GM21526 (cell line): ENCODE results near the gene MARCHF4.
"Not testable (repeated sequence)": the region's sequence is repeated elsewhere in the genome, so short reads cannot be mapped to it uniquely, and the experiment has no call there.

ENCODE experiments used
- ATAC-seq: cut with Tn5 transposase; IDR thresholded peaks from one replicate; pipeline ENCODE4 v1.9.1; 2021; ENCODE audit warnings: moderate library complexity; ENCODE audit not compliant: unreplicated experiment, low FRiP score

Gene MARCHF4

GRCh38 chr2:216392018-216392562, 19.8 kb upstream of the MARCHF4 start:
- no peak for ATAC-seq

- ATAC-seq = no peak
Observed at GRCh38 chr2:216391401-216391800, 19.1 kb upstream of the MARCHF4 start.

- no peak for ATAC-seq
Observed at GRCh38 chr2:216389570-216389969, 17.3 kb upstream of the MARCHF4 start.

GRCh38 chr2:216388046-216388884, 16.0 kb upstream of the MARCHF4 start:
- ATAC-seq = no peak

- no peak for ATAC-seq
Observed at GRCh38 chr2:216387262-216387661, 15.0 kb upstream of the MARCHF4 start.

GRCh38 chr2:216385478-216385877, 13.2 kb upstream of the MARCHF4 start:
- no peak for ATAC-seq

GRCh38 chr2:216384409-216384808, 12.1 kb upstream of the MARCHF4 start:
- not testable (repeated sequence) for ATAC-seq

- no peak for ATAC-seq
Observed at GRCh38 chr2:216379977-216380376, 7.7 kb upstream of the MARCHF4 start.

GRCh38 chr2:216375286-216375685, 3.0 kb upstream of the MARCHF4 start:
- ATAC-seq = no peak

GRCh38 chr2:216373896-216374295, 1.6 kb upstream of the MARCHF4 start:
- no peak for ATAC-seq

GRCh38 chr2:216372761-216373291, 543 bp upstream of the MARCHF4 start:
- ATAC-seq = no peak

GRCh38 chr2:216370961-216371712, 1.1 kb downstream of the MARCHF4 start:
- no peak for ATAC-seq

- no peak for ATAC-seq
Observed at GRCh38 chr2:216369821-216370220, 2.5 kb downstream of the MARCHF4 start.

GRCh38 chr2:216366777-216367471, 5.4 kb downstream of the MARCHF4 start:
- no peak for ATAC-seq

- no peak for ATAC-seq
Observed at GRCh38 chr2:216365518-216365917, 6.8 kb downstream of the MARCHF4 start.

GRCh38 chr2:216363221-216363620, 9.1 kb downstream of the MARCHF4 start:
- no peak for ATAC-seq

- ATAC-seq = no peak
Observed at GRCh38 chr2:216362730-216363129, 9.6 kb downstream of the MARCHF4 start.

- ATAC-seq = no peak
Observed at GRCh38 chr2:216355711-216356110, 16.6 kb downstream of the MARCHF4 start.

GRCh38 chr2:216354306-216354705, 18.0 kb downstream of the MARCHF4 start:
- ATAC-seq = no peak

GRCh38 chr2:216352653-216353270, 19.5 kb downstream of the MARCHF4 start:
- no peak for ATAC-seq
